SU-DHL-6 (cell line): ENCODE data around the gene TMED3.

Source experiments
- CTCF ChIP-seq: fragments of 200-600 bp; sonication (generic); IDR thresholded peaks from one replicate; pipeline ENCODE4 v1.5.1; 2017; ENCODE audit warnings: antibody characterized with exemption, mild to moderate bottlenecking, low read length, moderate library complexity; ENCODE audit not compliant: insufficient read depth, poor library complexity, severe bottlenecking
- EZH2phosphoT487 ChIP-seq: fragments of 200-600 bp; sonication (generic), shearing (Covaris generic); conservative IDR thresholded peaks from 2 replicates; pipeline ENCODE4 v1.6.1; 2018; ENCODE audit warnings: mild to moderate bottlenecking, antibody characterized with exemption, low read length, moderate library complexity, mixed read lengths

- no peak for TF ChIP-seq CTCF
- TF ChIP-seq EZH2phosphoT487: no peak
Measured at GRCh38 chr15:79310612-79310984, 314 bp upstream of the TMED3 start.
